ENCODE measurements around the gene SREBF2. TPM values are rescaled to one million over a fixed set of nuclear protein-coding genes. Genes with fewer than 3 reads are reported as not detected.

Gene SREBF2
- total and polyA plus RNA-seq, 10 of the 15 experiments (the other 5 are each of a cell fraction or from before 2014, with no cell fraction given): 2.4 to 177 (median 78.8) TPM

- TF ChIP-seq TARDBP (IDR thresholded peaks at IDR 0.05; ENCODE audit: borderline replicate concordance) (0 out of 2 replicates have a peak, but pooled peaks have one; percentile 46), MYC (IDR thresholded peaks at IDR 0.05; ENCODE audit: insufficient read depth, insufficient read length, insufficient replicate concordance, low read length, severe bottlenecking) (no peak), MAX (IDR thresholded peaks at IDR 0.05; ENCODE audit: low read depth, low read length) (no peak; the same call in 1 of the 2 replicates), HDAC2 (IDR thresholded peaks at IDR 0.05) (no peak), ZBED1 (IDR thresholded peaks at IDR 0.05; ENCODE audit: borderline replicate concordance) (no peak; the same call in 1 of the 2 replicates), SIN3A (IDR thresholded peaks at IDR 0.05; ENCODE audit: low read depth, low read length) (peak; percentile 69), FOXK2 (IDR thresholded peaks at IDR 0.05) (no peak), HCFC1 (IDR thresholded peaks at IDR 0.05; ENCODE audit: low read length) (no peak), IKZF1 (conservative IDR thresholded peaks at IDR 0.05) (peak; percentile 91), HDAC6 (IDR thresholded peaks at IDR 0.05; ENCODE audit: unreplicated experiment) (peak; percentile 78), CEBPB (IDR thresholded peaks at IDR 0.05; ENCODE audit: borderline replicate concordance in 1 of 2, low read depth in 2 of 2, low read length in 2 of 2) (no peak), ESRRA (IDR thresholded peaks at IDR 0.05; ENCODE audit: low read length) (no peak), ZNF207 (IDR thresholded peaks at IDR 0.05; ENCODE audit: borderline replicate concordance) (peak; percentile 59; the same call in 1 of the 2 replicates), CHD4 (IDR thresholded peaks at IDR 0.05) (no peak), CBX5 (IDR thresholded peaks at IDR 0.05; ENCODE audit: low read depth) (no peak), ETV6 (conservative IDR thresholded peaks at IDR 0.05 in 1 of 2, IDR thresholded peaks at IDR 0.05 in 1 of 2; ENCODE audit: borderline replicate concordance in 1 of 2, low read depth in 1 of 2) (no peak), PAX8 (IDR thresholded peaks at IDR 0.05) (no peak), NBN (IDR thresholded peaks at IDR 0.05) (peak; percentile 89; the same call in 1 of the 2 replicates), TCF12 (IDR thresholded peaks at IDR 0.05; ENCODE audit: low read depth, low read length) (peak; percentile 87), JUND (IDR thresholded peaks at IDR 0.05; ENCODE audit: low read depth, low read length) (peak; percentile 85; the same call in 1 of the 2 replicates), ZBTB40 (IDR thresholded peaks at IDR 0.05; ENCODE audit: borderline replicate concordance) (no peak), HDGF (IDR thresholded peaks at IDR 0.05) (peak; percentile 92), MEF2A (IDR thresholded peaks at IDR 0.05; ENCODE audit: insufficient read depth, low read depth, low read length) (no peak), ZNF217 (IDR thresholded peaks at IDR 0.05) (no peak)
- TF ChIP-seq, protein P1, sequence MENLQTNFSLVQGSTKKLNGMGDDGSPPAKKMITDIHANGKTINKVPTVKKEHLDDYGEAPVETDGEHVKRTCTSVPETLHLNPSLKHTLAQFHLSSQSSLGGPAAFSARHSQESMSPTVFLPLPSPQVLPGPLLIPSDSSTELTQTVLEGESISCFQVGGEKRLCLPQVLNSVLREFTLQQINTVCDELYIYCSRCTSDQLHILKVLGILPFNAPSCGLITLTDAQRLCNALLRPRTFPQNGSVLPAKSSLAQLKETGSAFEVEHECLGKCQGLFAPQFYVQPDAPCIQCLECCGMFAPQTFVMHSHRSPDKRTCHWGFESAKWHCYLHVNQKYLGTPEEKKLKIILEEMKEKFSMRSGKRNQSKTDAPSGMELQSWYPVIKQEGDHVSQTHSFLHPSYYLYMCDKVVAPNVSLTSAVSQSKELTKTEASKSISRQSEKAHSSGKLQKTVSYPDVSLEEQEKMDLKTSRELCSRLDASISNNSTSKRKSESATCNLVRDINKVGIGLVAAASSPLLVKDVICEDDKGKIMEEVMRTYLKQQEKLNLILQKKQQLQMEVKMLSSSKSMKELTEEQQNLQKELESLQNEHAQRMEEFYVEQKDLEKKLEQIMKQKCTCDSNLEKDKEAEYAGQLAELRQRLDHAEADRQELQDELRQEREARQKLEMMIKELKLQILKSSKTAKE (IDR thresholded peaks at IDR 0.05; ENCODE audit: low read depth, poor library complexity, severe bottlenecking): peak; percentile 18
These were observed at the start of gene SREBF2 (continued) for GRCh38 chr22:41832553-41833368.
